Kidney (tissue), 14 donors: Measurements from ENCODE around the gene CD99. TPM values are rescaled to one million over a fixed set of nuclear protein-coding genes. Genes with fewer than 3 reads are reported as not detected.

Experiments
- DNase-seq, 5 donors: peaks; one replicate each; pipeline ENCODE4 v3.0.0-alpha.2; 2013 to 2020
- FAIRE-seq: peaks from 2 replicates; lab custom pipeline; 2012; peaks lifted over from hg19 to GRCh38; lab: Jason Lieb, UNC
- H3K27ac ChIP-seq, 2 donors: one replicate each; pipeline ENCODE4 v1.7.0; 2013; ENCODE audit warnings: low read depth in 2 of 2, low read length in 2 of 2, inconsistent platforms in 1 of 2
- H3K27me3 ChIP-seq: one replicate; pipeline ENCODE4 v1.7.1; 2013; ENCODE audit warnings: low read length, inconsistent platforms; ENCODE audit not compliant: control insufficient read depth, insufficient read depth
- H3K36me3 ChIP-seq, 3 donors: one replicate each; pipeline versions ENCODE4 v1.7.0 to v1.7.1; 2013; ENCODE audit warnings: low read length in 3 of 3, control low read depth in 1 of 3, inconsistent platforms in 1 of 3; ENCODE audit not compliant: insufficient read depth in 3 of 3, control insufficient read depth in 2 of 3
- H3K4me1 ChIP-seq, 3 donors: one replicate each; pipeline versions ENCODE4 v1.7.0 to v1.7.1; 2013; ENCODE audit warnings: low read length in 3 of 3, inconsistent platforms in 1 of 3, low read depth in 1 of 3; ENCODE audit not compliant: control insufficient read depth in 2 of 3, insufficient read depth in 2 of 3
- H3K4me3 ChIP-seq, 3 donors: one replicate each; pipeline versions ENCODE4 v1.7.0 to v1.8.1; 2013; ENCODE audit warnings: low read length in 3 of 3, control low read depth in 1 of 3, inconsistent platforms in 1 of 3
- H3K9ac ChIP-seq, 3 donors: one replicate each; pipeline versions ENCODE4 v1.7.0 to v1.7.1; 2013; ENCODE audit warnings: low read length in 3 of 3, control low read depth in 1 of 3, inconsistent platforms in 1 of 3
- H3K9me3 ChIP-seq, 3 donors: one replicate each; pipeline versions ENCODE4 v1.7.0 to v1.7.1; 2013; ENCODE audit warnings: low read length in 3 of 3, control low read depth in 1 of 3, inconsistent platforms in 1 of 3; ENCODE audit not compliant: control insufficient read depth in 2 of 3, insufficient read depth in 1 of 3
- CTCF ChIP-seq: IDR thresholded peaks from 3 replicates; pipeline ENCODE4 v1.5.1; 2012; ENCODE audit warnings: mild to moderate bottlenecking, moderate library complexity, borderline replicate concordance; ENCODE audit not compliant: insufficient read depth; ENCODE audit errors: extremely low read depth
- intact Hi-C: fragments of 100-400 bp; cut with DNase I; formaldehyde crosslinking; loops from one replicate; pipeline ENCODE4 v1.11.1; 2022
- polyA plus RNA-seq: library from polyadenylated mRNA; stranded (reverse); fragments of 350-450 nt; fragmentation: Illumina TruSeq; extraction: RNeasy Lipid Tissue Mini Kit (QIAGEN cat#74804); gene quantifications from one replicate; pipeline ENCODE4 v1.2.3, GENCODE V29; 2014; ENCODE audit warnings: low read depth, low replicate concordance; ENCODE audit not compliant: insufficient read depth
- total RNA-seq: library from RNA; stranded (reverse); fragmentation: NEBNext Ultra II Directional; extraction: Animal tissue kit (Norgen Biotek cat#: 25700); gene quantifications from one replicate; pipeline ENCODE4 v1.2.1, GENCODE V29; 2021
- donor health status: control.
- donor health status: control.
- donor health status: control.
- donor health status: control.
- donor health status: control.
- donor health status: DM: yes; HTN: yes; CAD: no.
- donor health status: Normal renal cell carcinoma (clear cell type).

Gene CD99
- total and polyA plus RNA-seq, 2 donors from 2014 or later = 125 to 136 TPM

DNA sequence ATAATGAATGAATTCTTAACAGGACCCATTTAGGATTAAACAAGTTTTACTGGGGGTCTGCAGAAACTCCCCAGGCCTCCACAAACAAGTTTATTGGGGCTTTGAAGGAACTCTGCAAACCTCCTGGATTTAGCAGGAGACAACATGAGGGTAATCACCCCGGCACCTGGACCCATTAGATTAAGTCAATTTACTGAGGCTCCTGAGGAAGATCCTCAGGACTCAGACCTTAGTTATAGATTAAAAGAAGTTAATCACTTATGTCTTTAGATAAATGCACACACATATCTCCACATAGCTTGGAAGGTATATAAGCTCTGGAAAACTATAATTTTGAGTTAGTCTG, 90.1 kb downstream of the CD99 start:
- no peak overlapping the region for H3K27ac ChIP-seq
- intact Hi-C loops = no loop called here
- FAIRE-seq = no peak
- TF ChIP-seq CTCF = no peak
- H3K9me3 ChIP-seq = no peaks in the 10 kb centered on the region
- H3K4me1 ChIP-seq = no peaks in the 10 kb centered on the region
- H3K4me3 ChIP-seq = no peak overlapping the region
- no peak overlapping the region for H3K9ac ChIP-seq
- no peaks in the 10 kb centered on the region for H3K27me3 ChIP-seq
- no peaks in the 10 kb centered on the region for H3K36me3 ChIP-seq
- no peak for DNase-seq

DNA sequence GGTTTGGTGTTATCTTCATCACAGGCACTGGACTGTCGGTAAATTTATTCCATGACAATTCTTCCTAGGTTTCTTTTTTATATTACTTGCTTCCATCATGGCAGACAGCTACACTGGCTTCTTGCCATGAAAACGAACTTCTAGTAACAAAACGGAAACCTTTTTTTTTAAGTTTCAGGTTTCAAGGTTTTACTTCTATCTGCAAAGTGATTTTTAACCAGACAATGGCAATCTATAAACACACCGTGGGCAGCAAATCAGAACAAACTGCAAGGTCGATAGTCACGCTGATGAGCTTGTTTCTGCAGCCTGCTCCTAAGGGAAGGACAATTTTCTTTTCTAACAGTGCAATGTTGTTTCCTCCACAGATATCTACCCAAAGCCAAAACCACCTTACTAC, 90.6 kb downstream of the CD99 start:
- TF ChIP-seq CTCF = no peak
- Histone ChIP-seq H3K4me1 (no peaks in the 10 kb centered on the region), H3K4me3 (no peak overlapping the region), H3K36me3 (no peaks in the 10 kb centered on the region), H3K9ac (no peak overlapping the region), H3K27me3 (no peaks in the 10 kb centered on the region), H3K27ac (no peak overlapping the region), H3K9me3 (no peaks in the 10 kb centered on the region)
- peak in 1 of 5 donors; percentile 21 for DNase-seq
- intact Hi-C loops = no loop called here
- no peak for FAIRE-seq

GRCh38 chrX:2782171-2782570, 91.1 kb downstream of the CD99 start:
- H3K36me3 ChIP-seq = no peaks in the 10 kb centered on the region
- H3K27ac ChIP-seq = no peak overlapping the region
- intact Hi-C loops = no loop called here
- H3K4me3 ChIP-seq = no peak overlapping the region
- H3K9me3 ChIP-seq = no peaks in the 10 kb centered on the region
- no peaks in the 10 kb centered on the region for H3K27me3 ChIP-seq
- H3K4me1 ChIP-seq = no peaks in the 10 kb centered on the region
- no peak for FAIRE-seq
- DNase-seq = peak in 1 of 5 donors; percentile 19
- no peak overlapping the region for H3K9ac ChIP-seq
- TF ChIP-seq CTCF = no peak

- Histone ChIP-seq H3K4me1 (no peaks in the 10 kb centered on the region), H3K4me3 (no peak overlapping the region), H3K27ac (no peak overlapping the region), H3K27me3 (no peaks in the 10 kb centered on the region), H3K9ac (no peak overlapping the region), H3K36me3 (no peaks in the 10 kb centered on the region), H3K9me3 (no peaks in the 10 kb centered on the region)
- FAIRE-seq (no peak), DNase-seq (no peak)
- intact Hi-C loops = no loop called here
- no peak for TF ChIP-seq CTCF
These were observed 91.7 kb downstream of the CD99 start for GRCh38 chrX:2782778-2783177.
